ENCODE measurements around the gene HMGCL.
"Not testable (repeated sequence)": the region's sequence is repeated elsewhere in the genome, so short reads cannot be mapped to it uniquely, and the experiment has no call there.

The HMGCL gene

GRCh38 chr1:23825076-23825761, at the start of gene HMGCL:
Gene HMGCL, minus strand, starts transcription at chr1:23825429. Its CDS starts 14 bp downstream, at chr1:23825415.
- DNase-seq: peak; percentile 53 to 81

GRCh38 chr1:23872421-23872820, 47.2 kb upstream of the HMGCL start:
- DNase-seq: no peak

- no peak for DNase-seq
These were observed 43.8 kb upstream of the HMGCL start for GRCh38 chr1:23869051-23869450.

GRCh38 chr1:23868557-23869016, 43.4 kb upstream of the HMGCL start:
- no peak for DNase-seq

- DNase-seq: peak; percentile 82 to 93
These were observed 42.8 kb upstream of the HMGCL start, which contains the start of gene FUCA1 for GRCh38 chr1:23867895-23868556. Gene FUCA1, minus strand, starts transcription at chr1:23868290. Its CDS starts 4 bp downstream, at chr1:23868286.

GRCh38 chr1:23867542-23867894, 42.3 kb upstream of the HMGCL start:
- DNase-seq: no peak

- no peak for DNase-seq
These were observed 40.3 kb upstream of the HMGCL start for GRCh38 chr1:23865543-23865930.

- DNase-seq: no peak
These were observed 39.7 kb upstream of the HMGCL start for GRCh38 chr1:23864801-23865542.

GRCh38 chr1:23862640-23863039, 37.4 kb upstream of the HMGCL start:
- no peak for DNase-seq

GRCh38 chr1:23854568-23854967, 29.3 kb upstream of the HMGCL start:
- peak in 1 of 2 experiments; percentile 15 for DNase-seq

GRCh38 chr1:23853124-23853523, 27.9 kb upstream of the HMGCL start:
- DNase-seq: not testable (repeated sequence)

- not testable (repeated sequence) for DNase-seq
These were observed 26.2 kb upstream of the HMGCL start for GRCh38 chr1:23851406-23851805.

- no peak for DNase-seq
These were observed 23.7 kb upstream of the HMGCL start for GRCh38 chr1:23848673-23849616.

GRCh38 chr1:23847482-23848095, 22.4 kb upstream of the HMGCL start:
- not testable (repeated sequence) for DNase-seq

- no peak for DNase-seq
These were observed 19.9 kb upstream of the HMGCL start for GRCh38 chr1:23845163-23845562.

- no peak for DNase-seq
These were observed 18.4 kb upstream of the HMGCL start for GRCh38 chr1:23843644-23844043.

- DNase-seq: peak in 1 of 2 experiments; percentile 25
These were observed 13.2 kb upstream of the HMGCL start for GRCh38 chr1:23838401-23838866.

- no peak for DNase-seq
These were observed 12.7 kb upstream of the HMGCL start for GRCh38 chr1:23837908-23838307.

GRCh38 chr1:23836037-23836436, 10.8 kb upstream of the HMGCL start:
- no peak for DNase-seq

GRCh38 chr1:23834156-23834555, 8.9 kb upstream of the HMGCL start:
- DNase-seq: not testable (repeated sequence)

GRCh38 chr1:23827717-23828116, 2.5 kb upstream of the HMGCL start:
- no peak for DNase-seq

- DNase-seq: not testable (repeated sequence)
These were observed 1.4 kb upstream of the HMGCL start for GRCh38 chr1:23826590-23826989.

Data from NCI-H524 (cell line).